SK-N-MC (cell line): Measurements from ENCODE around the gene DPYSL4.

ENCODE experiments used
- DNase-seq: peaks from one replicate; pipeline ENCODE4 v3.0.0-alpha.2; 2011; ENCODE audit warnings: low read depth, low spot score
- H3K27ac ChIP-seq: fragments of 200-600 bp; sonication (generic); 2 replicates; pipeline ENCODE4 v1.5.1; 2016; ENCODE audit warnings: mixed run types
- H3K36me3 ChIP-seq: fragments of 200-600 bp; sonication (generic); 2 replicates; pipeline ENCODE4 v1.6.1; 2017; ENCODE audit warnings: antibody characterized with exemption, low read length, mixed read lengths; ENCODE audit not compliant: insufficient read depth
- H3K4me3 ChIP-seq: fragments of 200-600 bp; sonication (generic); 2 replicates; pipeline ENCODE4 v1.5.1; 2016
- H3K9ac ChIP-seq: fragments of 200-600 bp; sonication (generic); 2 replicates; pipeline ENCODE4 v1.8.0; 2017; ENCODE audit warnings: mixed run types, mixed read lengths; ENCODE audit not compliant: insufficient read length
- H3K9me3 ChIP-seq: fragments of 200-600 bp; sonication (generic); 2 replicates; pipeline ENCODE4 v1.6.1; 2017; ENCODE audit warnings: low read depth, mild to moderate bottlenecking, antibody characterized with exemption, low read length, moderate library complexity, mixed read lengths
- EZH2 ChIP-seq: fragments of 200-600 bp; sonication (generic); IDR thresholded peaks from one replicate; pipeline ENCODE4 v1.6.1; 2017; ENCODE audit warnings: antibody characterized with exemption
- FOXP2 ChIP-seq: optimal IDR thresholded peaks from 2 replicates; pipeline ENCODE3; 2011; ENCODE audit warnings: mild to moderate bottlenecking, moderate library complexity; ENCODE audit not compliant: insufficient read depth; ENCODE audit errors: extremely low read length, control extremely low read depth
- POLR2AphosphoS5 ChIP-seq: IDR thresholded peaks from 2 replicates; pipeline ENCODE4 v1.6.1; 2012; ENCODE audit warnings: mild to moderate bottlenecking, low read depth, low read length, borderline replicate concordance

The DPYSL4 gene

DNA sequence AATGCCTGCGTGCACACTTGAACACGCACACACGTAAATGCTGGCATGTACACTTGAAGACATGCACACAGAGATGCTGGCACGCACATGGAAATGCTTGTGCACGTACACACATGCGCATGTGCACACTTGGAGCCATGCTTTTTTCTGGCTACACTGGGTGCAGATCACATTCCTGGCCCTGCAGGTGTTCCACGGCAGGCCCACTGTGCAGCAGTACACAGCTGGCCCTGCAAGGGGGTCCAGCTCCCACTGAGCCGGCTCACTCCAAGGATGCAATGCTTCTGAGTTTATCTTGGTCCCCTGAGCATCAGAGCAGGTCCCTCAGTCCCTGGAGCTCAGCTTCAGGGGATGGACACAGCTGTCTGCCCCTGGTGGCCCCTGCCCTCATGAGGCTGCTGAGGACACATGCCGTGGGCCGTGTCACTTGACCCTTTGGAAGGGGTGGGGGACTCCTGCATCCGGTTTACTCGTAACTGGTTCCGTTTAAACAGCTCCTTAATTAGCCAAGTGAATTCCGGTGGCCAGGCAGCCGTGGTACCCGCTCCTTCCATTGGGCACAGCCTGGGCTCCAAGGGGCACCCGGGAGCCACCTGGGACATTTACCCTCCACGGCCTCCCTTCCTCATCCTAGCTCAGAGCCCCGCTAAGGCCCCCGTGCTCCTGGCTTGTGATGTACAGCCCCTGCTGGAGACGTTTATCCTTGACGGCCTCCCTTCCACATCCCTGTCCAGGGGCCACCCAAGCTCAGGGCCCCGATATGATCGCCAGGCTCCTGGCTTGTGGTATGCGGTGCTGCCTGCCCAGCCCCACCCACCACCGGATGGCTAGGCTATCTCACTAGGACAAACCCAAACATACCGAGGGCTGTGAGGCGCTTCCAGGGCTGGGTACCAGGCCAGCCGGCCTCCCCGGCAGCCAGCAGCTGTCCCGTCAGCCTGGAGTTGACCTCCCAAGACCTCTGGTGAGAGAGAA is 39.5 kb upstream of the DPYSL4 start:
- Histone ChIP-seq H3K27ac (no peak overlapping the region), H3K9me3 (no peaks in the 10 kb centered on the region), H3K9ac (no peak overlapping the region), H3K36me3 (no peaks in the 10 kb centered on the region), H3K4me3 (no peak overlapping the region)
- DNase-seq = no peak
- TF ChIP-seq FOXP2 = no peak

GRCh38 chr10:132148261-132149251 is 38.2 kb upstream of the DPYSL4 start:
- TF ChIP-seq FOXP2 (no peak), POLR2AphosphoS5 (no peak), EZH2 (no peak)
- no peak overlapping the region for H3K9ac ChIP-seq
- no peaks in the 10 kb centered on the region for H3K36me3 ChIP-seq
- no peak overlapping the region for H3K27ac ChIP-seq
- H3K4me3 ChIP-seq = no peak overlapping the region
- DNase-seq = no peak
- no peaks in the 10 kb centered on the region for H3K9me3 ChIP-seq

DNA sequence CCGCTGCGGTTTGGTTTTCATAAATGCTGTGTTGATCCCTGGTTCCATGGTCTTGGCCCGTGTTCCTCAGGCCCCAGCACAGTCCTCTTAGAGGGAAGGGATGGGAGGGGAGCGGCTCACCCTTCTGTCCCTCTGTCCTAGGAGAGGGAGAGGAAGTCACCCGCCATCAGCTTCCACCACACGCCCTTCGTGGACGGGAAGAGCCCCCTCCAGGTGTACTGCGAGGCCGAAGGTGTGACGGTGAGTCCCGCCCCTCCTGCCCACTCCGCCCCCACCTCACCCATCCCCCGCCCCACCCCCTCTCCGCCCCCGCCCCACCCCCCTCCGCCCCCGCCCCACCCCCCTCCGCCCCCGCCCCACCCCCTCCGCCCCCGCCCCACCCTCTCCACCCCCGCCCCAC is 37.5 kb upstream of the DPYSL4 start:
- Histone ChIP-seq H3K9me3 (no peaks in the 10 kb centered on the region), H3K27ac (no peak overlapping the region), H3K4me3 (no peak overlapping the region), H3K9ac (no peak overlapping the region), H3K36me3 (no peaks in the 10 kb centered on the region)
- no peak for TF ChIP-seq FOXP2
- TF ChIP-seq POLR2AphosphoS5 = no peak
- no peak for TF ChIP-seq EZH2
- no peak for DNase-seq

- no peaks in the 10 kb centered on the region for H3K36me3 ChIP-seq
- DNase-seq = no peak
- no peak overlapping the region for H3K27ac ChIP-seq
- H3K9me3 ChIP-seq = no peaks in the 10 kb centered on the region
- TF ChIP-seq EZH2 (no peak), FOXP2 (no peak), POLR2AphosphoS5 (no peak)
- H3K4me3 ChIP-seq = no peak overlapping the region
- H3K9ac ChIP-seq = no peak overlapping the region
Observed at GRCh38 chr10:132149917-132150316, 36.8 kb upstream of the DPYSL4 start.

- TF ChIP-seq POLR2AphosphoS5 (no peak), FOXP2 (no peak), EZH2 (no peak)
- DNase-seq = no peak
- no peak overlapping the region for H3K9ac ChIP-seq
Observed at GRCh38 chr10:132150777-132151176, 36.0 kb upstream of the DPYSL4 start.

DNA sequence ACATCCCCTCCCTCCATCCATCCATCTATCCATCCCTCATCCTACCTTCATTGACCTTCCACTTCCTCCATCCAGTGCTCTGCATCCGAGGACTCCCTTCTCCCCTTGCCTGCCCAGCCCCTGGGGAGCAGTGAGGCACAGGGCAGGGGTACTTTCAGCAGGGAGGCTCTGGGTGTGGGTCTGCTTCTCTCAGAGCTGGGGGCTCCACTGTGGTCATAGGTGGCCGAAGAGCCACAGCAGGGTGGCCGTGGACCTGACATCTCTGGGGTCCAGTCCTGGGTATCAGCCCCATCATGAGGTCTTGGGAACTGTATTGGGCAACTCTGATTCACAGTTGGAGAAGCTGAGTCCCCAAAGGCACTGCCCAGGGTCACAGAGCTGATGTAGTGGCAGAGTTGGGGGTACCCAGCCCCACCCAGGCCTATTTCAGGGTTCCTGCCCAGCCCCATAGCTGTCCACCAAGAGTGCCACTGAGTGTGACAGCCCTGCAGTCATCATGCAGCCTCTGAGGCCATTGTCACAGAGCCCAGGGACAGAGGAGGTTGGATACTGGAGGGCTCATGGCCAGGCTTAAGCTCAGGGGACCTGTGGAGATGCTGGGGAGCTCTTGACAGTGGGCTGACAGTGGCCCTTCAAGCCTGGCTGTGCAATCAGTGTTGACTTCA is 35.3 kb upstream of the DPYSL4 start:
- Histone ChIP-seq H3K9ac (no peak overlapping the region), H3K27ac (no peak overlapping the region), H3K36me3 (no peaks in the 10 kb centered on the region), H3K4me3 (no peak overlapping the region), H3K9me3 (no peaks in the 10 kb centered on the region)
- TF ChIP-seq EZH2 = no peak
- DNase-seq = no peak

More at GRCh38 chr10:132150777-132151176, 36.0 kb upstream of the DPYSL4 start:
- Histone ChIP-seq H3K4me3 (no peak overlapping the region), H3K9me3 (no peaks in the 10 kb centered on the region), H3K36me3 (no peaks in the 10 kb centered on the region), H3K27ac (no peak overlapping the region)

DNA sequence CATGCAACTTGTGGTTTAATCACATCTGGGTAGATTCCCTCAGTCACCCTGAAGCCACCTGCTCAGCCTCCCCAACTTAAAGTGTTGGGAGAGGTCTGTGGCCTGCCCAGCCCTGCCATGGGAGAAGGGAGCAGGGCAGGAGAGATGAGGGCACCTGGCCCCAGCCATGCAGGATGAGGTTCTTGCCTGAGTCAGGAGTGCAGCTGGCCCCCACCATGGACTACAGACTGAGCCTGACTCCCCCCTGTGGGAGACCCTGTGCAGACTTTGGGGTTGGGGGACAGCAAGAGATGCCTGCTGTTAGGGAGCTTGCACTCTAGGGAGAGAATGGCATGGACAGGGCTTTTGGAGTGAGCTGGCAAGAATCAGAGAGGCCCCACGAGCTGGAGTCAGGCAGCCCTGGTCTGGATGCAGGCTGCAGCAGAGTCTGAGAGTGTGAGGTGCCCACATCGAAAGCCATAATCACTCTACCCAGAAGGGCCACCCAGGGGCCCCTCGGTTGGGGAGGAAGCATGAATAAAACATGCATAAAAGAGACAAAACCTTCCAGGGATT is 34.7 kb upstream of the DPYSL4 start:
- H3K4me3 ChIP-seq = no peak overlapping the region
- no peak overlapping the region for H3K27ac ChIP-seq
- no peak for TF ChIP-seq EZH2
- no peak for TF ChIP-seq FOXP2
- TF ChIP-seq POLR2AphosphoS5 = no peak
- no peaks in the 10 kb centered on the region for H3K9me3 ChIP-seq
- no peak for DNase-seq
- H3K36me3 ChIP-seq = no peaks in the 10 kb centered on the region
- no peak overlapping the region for H3K9ac ChIP-seq

- no peak for DNase-seq
- TF ChIP-seq EZH2 = no peak
- TF ChIP-seq FOXP2 = no peak
- no peak for TF ChIP-seq POLR2AphosphoS5
- H3K27ac ChIP-seq = no peak overlapping the region
Observed at GRCh38 chr10:132152896-132153580, 33.7 kb upstream of the DPYSL4 start.

More at GRCh38 chr10:132152896-132153580, 33.7 kb upstream of the DPYSL4 start:
- Histone ChIP-seq H3K9ac (no peak overlapping the region), H3K9me3 (no peaks in the 10 kb centered on the region), H3K4me3 (no peak overlapping the region), H3K36me3 (no peaks in the 10 kb centered on the region)
